HG02852 (cell line): Measurements from ENCODE around the gene LSM4.

Source experiments
- ATAC-seq: cut with Tn5 transposase; IDR thresholded peaks from one replicate; pipeline ENCODE4 v1.9.1; 2021; ENCODE audit warnings: mild to moderate bottlenecking, moderate library complexity; ENCODE audit not compliant: unreplicated experiment

The LSM4 gene

GRCh38 chr19:18311502-18312091 is 11.3 kb downstream of the LSM4 start:
- no peak for ATAC-seq

- ATAC-seq: no peak
These were observed 11.9 kb downstream of the LSM4 start for GRCh38 chr19:18310966-18311365.

GRCh38 chr19:18310118-18310909 is 12.6 kb downstream of the LSM4 start:
- no peak for ATAC-seq

- ATAC-seq: no peak
These were observed 13.3 kb downstream of the LSM4 start for GRCh38 chr19:18309525-18310064.

- ATAC-seq: no peak
These were observed 13.9 kb downstream of the LSM4 start for GRCh38 chr19:18308948-18309325.

- ATAC-seq: no peak
These were observed 14.6 kb downstream of the LSM4 start for GRCh38 chr19:18308051-18308947.

GRCh38 chr19:18307271-18307681 is 15.6 kb downstream of the LSM4 start:
- ATAC-seq: no peak

- no peak for ATAC-seq
These were observed 16.0 kb downstream of the LSM4 start for GRCh38 chr19:18306888-18307260.

- no peak for ATAC-seq
These were observed 16.5 kb downstream of the LSM4 start for GRCh38 chr19:18306209-18306887.

GRCh38 chr19:18304458-18305310 is 18.2 kb downstream of the LSM4 start:
- no peak for ATAC-seq

- no peak for ATAC-seq
These were observed 18.7 kb downstream of the LSM4 start for GRCh38 chr19:18304208-18304457.

GRCh38 chr19:18301718-18302111 is 21.2 kb downstream of the LSM4 start:
- no peak for ATAC-seq

GRCh38 chr19:18300930-18301717 is 21.8 kb downstream of the LSM4 start:
- no peak for ATAC-seq

GRCh38 chr19:18299654-18300053 is 23.2 kb downstream of the LSM4 start:
- no peak for ATAC-seq

- no peak for ATAC-seq
These were observed 24.3 kb downstream of the LSM4 start for GRCh38 chr19:18298601-18299000.

GRCh38 chr19:18297308-18297707 is 25.6 kb downstream of the LSM4 start:
- ATAC-seq: no peak

- ATAC-seq: no peak
These were observed 27.8 kb downstream of the LSM4 start for GRCh38 chr19:18295034-18295451.

GRCh38 chr19:18294467-18294864 is 28.4 kb downstream of the LSM4 start:
- ATAC-seq: no peak
